ENCODE results near the gene CNKSR2. TPM values are rescaled to one million over a fixed set of nuclear protein-coding genes. Genes with fewer than 3 reads are reported as not detected.

Gene CNKSR2
- total and polyA plus RNA-seq, 10 of the 15 experiments (the other 5 are each of a cell fraction or from before 2014, with no cell fraction given), result 0.02 to 0.69 (median 0.18) TPM; not detected in 4

DNA sequence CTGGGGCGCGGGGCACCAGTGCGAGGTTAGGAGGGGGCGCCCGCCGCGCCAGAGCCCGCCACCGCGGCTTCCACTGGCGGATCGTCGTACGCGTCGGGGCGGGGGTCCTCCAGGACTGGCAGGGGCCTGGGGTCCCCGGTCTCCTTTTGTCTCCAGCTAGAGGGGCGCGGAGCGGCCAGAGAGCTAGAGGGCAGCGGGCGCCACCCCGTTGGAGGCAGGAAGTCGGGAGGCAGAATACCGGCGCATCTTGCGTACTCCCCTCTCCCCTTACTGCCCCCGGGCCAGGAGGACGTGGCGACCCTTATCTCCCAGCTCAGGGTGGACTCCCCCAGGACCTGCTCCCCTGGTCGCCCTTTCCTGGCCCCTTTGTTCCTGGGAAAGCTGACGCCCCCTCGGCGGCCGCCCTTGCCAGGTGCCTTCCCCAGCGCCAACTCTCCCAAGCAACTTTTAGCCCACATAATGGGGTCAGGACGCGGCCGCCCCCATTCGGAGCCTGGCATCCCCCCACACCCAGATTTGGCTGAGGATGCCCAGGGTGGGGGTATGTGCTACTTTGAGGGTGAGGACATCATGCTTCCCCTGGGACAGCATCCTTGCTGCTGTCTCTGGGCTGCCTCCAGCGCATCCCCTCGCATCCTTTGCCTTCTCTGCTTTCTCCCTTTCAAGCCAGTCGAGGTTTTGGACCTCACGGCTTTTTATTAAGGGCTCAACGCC lies 933 bp downstream of the CNKSR2 start:
- Histone ChIP-seq H3K4me1 (ENCODE audit: control insufficient read depth, insufficient read depth, low read length) (no peaks in the 10 kb centered on the region), H3K79me2 (ENCODE audit: control insufficient read depth, insufficient read depth, low read length) (no peaks in the 10 kb centered on the region), H4K20me1 (ENCODE audit: control insufficient read depth, insufficient read depth) (no peaks in the 10 kb centered on the region), H3K4me2 (ENCODE audit: control insufficient read depth, insufficient read depth) (peak overlapping the region; percentile 44; the same call in 1 of the 2 replicates), H3K9ac (ENCODE audit: control insufficient read depth, insufficient read depth, low read length) (peak overlapping the region; percentile 20; the same call in 1 of the 2 replicates), H3K27me3 (replicated peaks in 1 of 2; ENCODE audit: control insufficient read depth in 2 of 2, insufficient read depth in 2 of 2, low read length in 1 of 2) (no peaks in the 10 kb centered on the region; a peak in 2 of 4 replicates), H3K36me3 (ENCODE audit: control insufficient read depth in 2 of 2, insufficient read depth in 2 of 2, low read length in 1 of 2) (no peaks in the 10 kb centered on the region), H3K27ac (ENCODE audit: control insufficient read depth, insufficient read depth) (no peak overlapping the region), H3K4me3 (peak overlapping the region; percentile 57), H3K9me3 (replicated peaks; ENCODE audit: control insufficient read depth, insufficient read depth, low read length) (no peaks in the 10 kb centered on the region), H2AFZ (ENCODE audit: control insufficient read depth, low read depth, low read length) (peak overlapping the region; percentile 44)
- FAIRE-seq, result no peak
- SMC1A ChIA-PET (ENCODE audit: uncharacterized antibody, unreplicated experiment), result interaction anchor here (0.6 kb wide), 1 partner anchor 25 kb away, joined by 3 read pairs; no protein-coding TSS in a partner anchor
- POLR2A ChIA-PET, result interaction anchor here (1.0 to 1.3 kb wide), 2 partner anchors 9 to 18 kb away, joined by 3 to 5 read pairs; no protein-coding TSS in a partner anchor
- no TSS peak for BruUV-seq (replicated peaks)
- CTCF ChIA-PET, result interaction anchor here (1.5 to 2.3 kb wide), 3 partner anchors 9 to 845 kb away, joined by 3 to 10 read pairs (median 6); no protein-coding TSS in a partner anchor
- DNase-seq (ENCODE audit: low read depth, low spot score), result no peak
- intact Hi-C loops (cut with micrococcal nuclease; ENCODE audit: unreplicated experiment) (no loop called here), in situ Hi-C loops (cut with MboI) (no loop called here)
- WGBS (ENCODE audit: insufficient coverage, insufficient replicate concordance, low lambda C conversion rate, missing lambda C conversion rate), result 19% methylated on average over 26 of the region's 46 CpGs
- RAD21 ChIA-PET (ENCODE audit: unreplicated experiment), result interaction anchor here (0.7 to 1.1 kb wide), 3 partner anchors 106 to 422 kb away, joined by 3 read pairs; no protein-coding TSS in a partner anchor
- no peak for ATAC-seq
- TF ChIP-seq, protein P1, sequence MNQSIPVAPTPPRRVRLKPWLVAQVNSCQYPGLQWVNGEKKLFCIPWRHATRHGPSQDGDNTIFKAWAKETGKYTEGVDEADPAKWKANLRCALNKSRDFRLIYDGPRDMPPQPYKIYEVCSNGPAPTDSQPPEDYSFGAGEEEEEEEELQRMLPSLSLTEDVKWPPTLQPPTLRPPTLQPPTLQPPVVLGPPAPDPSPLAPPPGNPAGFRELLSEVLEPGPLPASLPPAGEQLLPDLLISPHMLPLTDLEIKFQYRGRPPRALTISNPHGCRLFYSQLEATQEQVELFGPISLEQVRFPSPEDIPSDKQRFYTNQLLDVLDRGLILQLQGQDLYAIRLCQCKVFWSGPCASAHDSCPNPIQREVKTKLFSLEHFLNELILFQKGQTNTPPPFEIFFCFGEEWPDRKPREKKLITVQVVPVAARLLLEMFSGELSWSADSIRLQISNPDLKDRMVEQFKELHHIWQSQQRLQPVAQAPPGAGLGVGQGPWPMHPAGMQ (IDR thresholded peaks at IDR 0.05; ENCODE audit: borderline replicate concordance), result no peak
- no peak for TF ChIP-seq CREM (IDR thresholded peaks at IDR 0.05; ENCODE audit: low read depth)
- TF ChIP-seq IRF4 (IDR thresholded peaks at IDR 0.05; ENCODE audit: low read depth, low read length), result no peak
- TF ChIP-seq RB1 (IDR thresholded peaks at IDR 0.05; ENCODE audit: borderline replicate concordance), result no peak
- no peak for TF ChIP-seq BRCA1 (IDR thresholded peaks at IDR 0.05; ENCODE audit: low read depth, low read length)
- no peak for TF ChIP-seq POU2F2 (IDR thresholded peaks at IDR 0.05; ENCODE audit: borderline replicate concordance, low read depth, low read length)
- no peak for TF ChIP-seq HDAC6 (IDR thresholded peaks at IDR 0.05; ENCODE audit: unreplicated experiment)
- no peak for TF ChIP-seq SMAD1 (IDR thresholded peaks at IDR 0.05; ENCODE audit: low read depth, partially characterized antibody)
- no peak for TF ChIP-seq SREBF2 (IDR thresholded peaks at IDR 0.05; ENCODE audit: low read length)
- TF ChIP-seq CBX3 (IDR thresholded peaks at IDR 0.05; ENCODE audit: borderline replicate concordance, low read depth), result no peak
- TF ChIP-seq NFXL1 (IDR thresholded peaks at IDR 0.05; ENCODE audit: borderline replicate concordance), result no peak
- no peak for TF ChIP-seq SUPT20H (IDR thresholded peaks at IDR 0.05; ENCODE audit: borderline replicate concordance, control insufficient read depth, low read depth, low read length)
- TF ChIP-seq TAF1 (IDR thresholded peaks at IDR 0.05; ENCODE audit: borderline replicate concordance, low read depth, low read length), result no peak
- TF ChIP-seq, protein P2, sequence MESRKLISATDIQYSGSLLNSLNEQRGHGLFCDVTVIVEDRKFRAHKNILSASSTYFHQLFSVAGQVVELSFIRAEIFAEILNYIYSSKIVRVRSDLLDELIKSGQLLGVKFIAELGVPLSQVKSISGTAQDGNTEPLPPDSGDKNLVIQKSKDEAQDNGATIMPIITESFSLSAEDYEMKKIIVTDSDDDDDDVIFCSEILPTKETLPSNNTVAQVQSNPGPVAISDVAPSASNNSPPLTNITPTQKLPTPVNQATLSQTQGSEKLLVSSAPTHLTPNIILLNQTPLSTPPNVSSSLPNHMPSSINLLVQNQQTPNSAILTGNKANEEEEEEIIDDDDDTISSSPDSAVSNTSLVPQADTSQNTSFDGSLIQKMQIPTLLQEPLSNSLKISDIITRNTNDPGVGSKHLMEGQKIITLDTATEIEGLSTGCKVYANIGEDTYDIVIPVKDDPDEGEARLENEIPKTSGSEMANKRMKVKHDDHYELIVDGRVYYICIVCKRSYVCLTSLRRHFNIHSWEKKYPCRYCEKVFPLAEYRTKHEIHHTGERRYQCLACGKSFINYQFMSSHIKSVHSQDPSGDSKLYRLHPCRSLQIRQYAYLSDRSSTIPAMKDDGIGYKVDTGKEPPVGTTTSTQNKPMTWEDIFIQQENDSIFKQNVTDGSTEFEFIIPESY (IDR thresholded peaks at IDR 0.05), result no peak
- TF ChIP-seq, protein P3, sequence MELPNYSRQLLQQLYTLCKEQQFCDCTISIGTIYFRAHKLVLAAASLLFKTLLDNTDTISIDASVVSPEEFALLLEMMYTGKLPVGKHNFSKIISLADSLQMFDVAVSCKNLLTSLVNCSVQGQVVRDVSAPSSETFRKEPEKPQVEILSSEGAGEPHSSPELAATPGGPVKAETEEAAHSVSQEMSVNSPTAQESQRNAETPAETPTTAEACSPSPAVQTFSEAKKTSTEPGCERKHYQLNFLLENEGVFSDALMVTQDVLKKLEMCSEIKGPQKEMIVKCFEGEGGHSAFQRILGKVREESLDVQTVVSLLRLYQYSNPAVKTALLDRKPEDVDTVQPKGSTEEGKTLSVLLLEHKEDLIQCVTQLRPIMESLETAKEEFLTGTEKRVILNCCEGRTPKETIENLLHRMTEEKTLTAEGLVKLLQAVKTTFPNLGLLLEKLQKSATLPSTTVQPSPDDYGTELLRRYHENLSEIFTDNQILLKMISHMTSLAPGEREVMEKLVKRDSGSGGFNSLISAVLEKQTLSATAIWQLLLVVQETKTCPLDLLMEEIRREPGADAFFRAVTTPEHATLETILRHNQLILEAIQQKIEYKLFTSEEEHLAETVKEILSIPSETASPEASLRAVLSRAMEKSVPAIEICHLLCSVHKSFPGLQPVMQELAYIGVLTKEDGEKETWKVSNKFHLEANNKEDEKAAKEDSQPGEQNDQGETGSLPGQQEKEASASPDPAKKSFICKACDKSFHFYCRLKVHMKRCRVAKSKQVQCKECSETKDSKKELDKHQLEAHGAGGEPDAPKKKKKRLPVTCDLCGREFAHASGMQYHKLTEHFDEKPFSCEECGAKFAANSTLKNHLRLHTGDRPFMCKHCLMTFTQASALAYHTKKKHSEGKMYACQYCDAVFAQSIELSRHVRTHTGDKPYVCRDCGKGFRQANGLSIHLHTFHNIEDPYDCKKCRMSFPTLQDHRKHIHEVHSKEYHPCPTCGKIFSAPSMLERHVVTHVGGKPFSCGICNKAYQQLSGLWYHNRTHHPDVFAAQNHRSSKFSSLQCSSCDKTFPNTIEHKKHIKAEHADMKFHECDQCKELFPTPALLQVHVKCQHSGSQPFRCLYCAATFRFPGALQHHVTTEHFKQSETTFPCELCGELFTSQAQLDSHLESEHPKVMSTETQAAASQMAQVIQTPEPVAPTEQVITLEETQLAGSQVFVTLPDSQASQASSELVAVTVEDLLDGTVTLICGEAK (IDR thresholded peaks at IDR 0.05; ENCODE audit: borderline replicate concordance), result no peak

All from GM12878 (cell line).